ENCODE measurements around the gene PRR7.

The PRR7 gene

GRCh38 chr5:177421062-177421798 lies 25.4 kb upstream of the PRR7 start:
- DNase-seq (ENCODE audit: extremely low read depth in 1 of 2, low read depth in 1 of 2) = no peak

GRCh38 chr5:177423671-177424070 lies 22.9 kb upstream of the PRR7 start:
- no peak for DNase-seq (ENCODE audit: extremely low read depth in 1 of 2, low read depth in 1 of 2)

- DNase-seq (ENCODE audit: extremely low read depth in 1 of 2, low read depth in 1 of 2) = no peak
Measured at GRCh38 chr5:177425196-177425800, 21.3 kb upstream of the PRR7 start.

DNA sequence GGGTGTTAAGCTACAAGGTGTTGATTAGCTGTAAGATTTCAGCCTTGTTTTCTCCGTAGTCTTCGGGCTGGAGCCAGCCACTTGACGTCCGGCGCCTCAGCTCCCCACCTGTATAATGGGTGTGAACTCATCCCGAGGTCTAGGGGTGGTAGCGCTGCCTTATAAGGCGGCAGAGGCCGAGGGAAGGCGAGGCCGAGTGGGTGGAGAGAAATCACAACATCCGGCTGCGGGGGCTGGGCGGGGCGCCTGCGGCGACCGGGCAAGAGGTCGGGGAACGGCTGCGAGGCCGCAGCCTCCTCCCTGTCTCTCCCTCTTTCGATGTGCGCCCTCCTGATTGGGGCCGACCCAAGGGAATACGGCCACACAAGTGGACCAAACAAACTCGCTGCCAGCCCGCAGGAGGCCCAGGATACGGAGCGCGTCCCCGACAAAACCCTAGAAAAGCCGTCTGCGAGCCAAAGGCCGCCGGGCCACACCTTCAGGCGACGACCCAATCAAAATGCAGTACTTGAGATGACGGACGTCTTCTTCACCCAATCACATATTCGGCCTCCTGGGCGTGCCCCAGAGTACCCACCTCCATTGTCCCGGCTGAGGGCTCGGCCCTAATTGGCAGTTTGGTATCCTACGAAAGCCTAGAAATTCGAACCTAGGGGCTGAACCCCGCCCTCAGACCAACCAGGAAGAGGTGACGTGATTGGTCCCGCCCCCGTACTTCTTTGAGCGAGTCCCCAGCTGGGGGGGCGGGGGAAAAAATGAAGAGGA lies 20.6 kb upstream of the PRR7 start:
- DNase-seq (ENCODE audit: extremely low read depth in 1 of 2, low read depth in 1 of 2) = peak; percentile 95 to 100

DNA sequence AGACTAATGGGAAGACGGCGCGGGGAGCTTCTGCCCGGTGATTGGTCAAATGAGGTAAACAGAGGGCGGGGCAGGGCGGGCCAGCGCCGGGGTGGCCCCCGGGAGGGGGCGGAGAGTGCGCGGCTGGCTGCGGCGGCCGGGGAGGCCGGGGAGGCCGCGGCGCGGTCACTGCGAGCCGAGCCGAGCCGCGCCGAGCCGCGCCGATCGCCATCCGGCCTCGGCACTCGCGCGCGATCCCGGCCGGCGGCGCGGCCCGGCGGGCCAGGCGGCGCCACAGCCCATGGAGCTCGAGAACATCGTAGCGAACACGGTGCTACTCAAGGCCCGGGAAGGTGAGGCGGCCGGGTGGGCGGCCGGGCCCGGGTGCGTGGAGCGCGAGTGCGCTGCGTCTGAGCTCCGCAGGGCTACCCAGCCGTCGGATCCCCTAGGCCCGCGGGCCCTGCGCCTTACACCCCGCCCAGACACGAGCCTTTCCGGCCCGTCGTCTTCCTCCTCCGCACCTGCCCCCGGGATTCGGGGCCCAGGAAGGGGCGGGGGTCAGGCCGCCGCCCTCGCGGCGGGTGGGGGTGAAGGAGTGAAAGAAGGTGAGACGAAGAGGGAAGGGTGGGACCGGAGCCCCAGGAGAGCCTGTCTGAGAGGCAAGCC lies 19.9 kb upstream of the PRR7 start, which contains the start of gene GRK6:
TSS of gene GRK6 (plus strand) at position 111 of the 645 bp plus-strand sequence. CDS start at position 281, 170 bp downstream.
- no peak for DNase-seq (ENCODE audit: extremely low read depth in 1 of 2, low read depth in 1 of 2)

GRCh38 chr5:177427211-177427822 lies 19.3 kb upstream of the PRR7 start:
- no peak for DNase-seq (ENCODE audit: extremely low read depth in 1 of 2, low read depth in 1 of 2)

DNA sequence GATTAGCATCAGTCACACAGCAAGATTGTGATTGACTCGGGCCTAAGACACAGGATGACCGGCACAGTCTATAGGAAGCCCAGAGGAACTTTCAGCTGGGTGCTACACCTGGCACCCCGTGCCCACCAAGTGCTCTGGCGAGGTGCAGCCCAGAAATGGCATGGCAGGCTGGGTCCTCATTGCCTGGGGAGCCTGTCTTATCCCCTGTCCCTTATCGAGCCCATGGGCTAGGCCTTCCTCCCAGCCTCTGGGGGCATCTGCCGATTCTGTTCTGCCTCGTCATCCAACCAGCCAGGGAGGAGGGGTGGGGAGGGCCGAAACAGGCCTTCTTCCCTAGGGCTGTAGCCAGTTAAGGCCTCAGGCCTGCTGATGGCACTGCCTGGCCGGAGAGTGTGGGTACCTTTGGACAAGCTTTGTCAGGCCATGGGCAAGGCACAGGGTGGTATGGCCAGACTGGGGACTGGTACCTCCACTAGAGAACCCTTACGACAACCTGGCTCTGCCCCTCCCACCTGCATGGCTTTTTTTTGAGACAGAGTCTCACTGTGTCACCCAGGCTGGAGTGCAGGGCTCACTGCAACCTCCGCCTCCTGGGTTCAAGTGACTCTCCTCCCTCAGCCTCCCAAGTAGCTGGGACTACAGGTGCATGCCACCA lies 18.6 kb upstream of the PRR7 start:
- no peak for DNase-seq (ENCODE audit: extremely low read depth in 1 of 2, low read depth in 1 of 2)

GRCh38 chr5:177428574-177429217 lies 17.9 kb upstream of the PRR7 start:
- no peak for DNase-seq (ENCODE audit: extremely low read depth in 1 of 2, low read depth in 1 of 2)

- DNase-seq (ENCODE audit: extremely low read depth in 1 of 2, low read depth in 1 of 2) = peak; percentile 77 to 95
Measured at GRCh38 chr5:177429248-177430040, 17.2 kb upstream of the PRR7 start.

DNA sequence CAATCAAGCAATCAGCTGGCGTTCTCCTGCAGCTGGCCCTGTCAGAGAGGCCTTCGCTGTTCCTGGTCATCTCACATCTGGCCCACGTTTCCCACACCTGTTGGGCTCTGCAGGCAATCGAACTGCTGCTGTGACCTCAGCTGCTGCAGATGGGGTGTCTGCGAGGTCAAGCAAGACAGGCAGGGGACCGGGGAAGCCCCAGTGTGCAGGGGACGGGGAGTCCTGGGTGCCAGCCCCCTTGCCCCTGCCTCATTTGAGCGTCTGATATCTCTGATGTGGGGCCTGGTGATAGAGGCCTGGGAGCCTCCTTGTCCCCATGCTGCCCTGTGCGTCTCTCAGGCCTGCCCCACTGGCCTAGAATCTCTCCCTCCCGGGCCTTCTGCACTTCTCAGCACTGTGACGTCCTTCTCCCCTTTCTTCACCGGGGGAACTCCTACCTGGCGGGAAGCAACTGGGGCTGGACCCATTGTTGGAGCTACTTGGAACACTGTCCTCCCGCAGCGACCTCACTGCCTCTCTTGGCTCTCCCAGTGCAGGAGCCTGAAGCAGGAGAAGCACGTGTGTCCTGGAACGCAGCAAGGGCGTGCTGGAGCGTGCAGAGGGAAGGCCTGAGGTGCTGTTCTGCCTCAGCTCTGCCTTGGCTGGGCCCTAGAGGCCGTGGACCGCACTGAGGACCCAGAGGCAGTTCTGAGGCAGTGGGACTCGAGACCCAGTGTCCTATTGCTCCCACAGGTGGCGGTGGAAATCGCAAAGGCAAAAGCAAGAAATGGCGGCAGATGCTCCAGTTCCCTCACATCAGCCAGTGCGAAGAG lies 16.3 kb upstream of the PRR7 start:
- no peak for DNase-seq (ENCODE audit: extremely low read depth in 1 of 2, low read depth in 1 of 2)

GRCh38 chr5:177430972-177431316 lies 15.7 kb upstream of the PRR7 start:
- no peak for DNase-seq (ENCODE audit: extremely low read depth in 1 of 2, low read depth in 1 of 2)

DNA sequence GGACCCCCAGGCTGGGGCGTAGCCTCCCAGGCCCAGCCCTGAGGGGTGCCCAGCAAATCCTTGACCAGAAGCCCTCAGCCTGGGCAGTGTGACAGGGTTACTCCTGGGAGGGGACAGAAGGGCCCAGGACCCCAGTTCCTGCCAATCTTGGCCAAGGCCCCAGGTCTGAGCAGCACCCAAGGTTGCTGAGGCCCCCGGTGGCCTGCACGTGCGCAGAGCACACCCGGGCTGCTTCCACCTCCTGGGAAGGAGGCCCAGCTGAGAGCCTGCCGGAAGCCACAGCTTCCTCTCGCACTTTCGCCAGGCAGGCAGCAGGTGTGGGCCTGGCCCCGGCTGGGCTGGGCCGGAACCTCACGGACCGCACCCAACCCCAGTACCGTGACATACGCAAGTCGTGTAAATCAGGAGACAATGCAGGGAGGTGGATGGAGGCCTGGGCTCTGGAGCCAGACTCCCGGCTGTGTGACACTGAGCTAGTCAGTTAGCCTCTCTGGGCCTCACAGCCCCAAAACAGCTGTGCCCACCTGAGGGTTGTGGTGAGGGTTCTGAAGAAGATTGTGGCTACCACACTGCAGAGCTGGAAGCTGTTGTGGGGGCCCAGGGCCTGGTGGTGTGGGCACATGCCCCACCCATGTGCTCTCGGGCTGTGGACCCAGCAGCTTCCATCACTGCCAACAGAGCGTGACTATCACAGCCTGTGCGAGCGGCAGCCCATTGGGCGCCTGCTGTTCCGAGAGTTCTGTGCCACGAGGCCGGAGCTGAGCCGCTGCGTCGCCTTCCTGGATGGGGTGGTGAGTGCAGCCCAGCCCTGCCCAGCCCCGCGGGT lies 15.1 kb upstream of the PRR7 start:
- peak; percentile 73 to 89 for DNase-seq (ENCODE audit: extremely low read depth in 1 of 2, low read depth in 1 of 2)

DNA sequence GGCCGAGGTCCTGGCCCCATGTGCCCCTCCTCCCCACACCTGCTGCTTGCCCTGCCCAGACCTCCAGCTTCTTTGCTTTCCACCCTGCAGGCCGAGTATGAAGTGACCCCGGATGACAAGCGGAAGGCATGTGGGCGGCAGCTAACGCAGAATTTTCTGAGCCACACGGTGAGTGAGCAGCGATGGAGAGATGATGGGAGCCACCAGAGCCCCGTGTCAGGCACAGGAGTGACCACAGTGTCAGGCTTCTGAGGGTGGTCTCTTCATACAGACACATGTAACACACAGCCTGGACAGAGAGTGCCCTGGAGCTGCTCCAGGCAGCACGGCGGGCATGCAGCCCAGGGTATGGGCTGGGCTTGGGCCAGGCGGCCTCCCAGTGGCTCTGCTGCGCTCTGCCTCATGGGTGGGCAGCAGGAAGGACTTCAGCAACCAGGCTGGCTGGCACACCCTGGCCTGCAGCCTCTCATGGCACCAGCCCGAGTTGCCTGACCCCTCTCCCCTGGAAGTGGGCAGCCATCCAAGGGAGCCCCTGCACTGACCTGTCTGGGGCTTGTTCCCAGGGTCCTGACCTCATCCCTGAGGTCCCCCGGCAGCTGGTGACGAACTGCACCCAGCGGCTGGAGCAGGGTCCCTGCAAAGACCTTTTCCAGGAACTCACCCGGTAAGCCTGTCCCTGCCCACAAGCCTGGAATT lies 14.3 kb upstream of the PRR7 start:
- no peak for DNase-seq (ENCODE audit: extremely low read depth in 1 of 2, low read depth in 1 of 2)

- DNase-seq (ENCODE audit: extremely low read depth in 1 of 2, low read depth in 1 of 2) = no peak
Measured at GRCh38 chr5:177432839-177433657, 13.6 kb upstream of the PRR7 start.

GRCh38 chr5:177433658-177434217 lies 12.9 kb upstream of the PRR7 start:
- DNase-seq (ENCODE audit: extremely low read depth in 1 of 2, low read depth in 1 of 2) = no peak

DNA sequence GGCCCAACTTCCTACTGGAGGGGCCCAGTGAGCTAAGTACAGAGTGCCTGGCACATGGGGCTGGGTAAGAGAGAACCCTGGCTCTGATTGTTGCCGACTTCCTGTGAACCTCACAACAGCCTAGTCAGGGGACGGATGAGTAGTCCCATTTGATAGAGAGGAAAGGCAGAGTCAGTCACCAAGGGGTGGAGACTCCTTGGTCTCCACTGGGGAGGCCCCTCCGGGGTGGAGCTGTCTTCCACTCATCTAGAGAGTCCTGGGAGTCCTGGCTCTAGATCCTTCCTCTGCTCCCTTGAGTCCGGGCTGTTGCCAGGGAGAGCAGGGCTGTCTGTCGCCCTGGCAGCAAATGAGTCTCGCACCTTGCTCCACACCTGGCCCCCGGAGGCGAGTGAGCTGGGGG lies 12.2 kb upstream of the PRR7 start:
- no peak for DNase-seq (ENCODE audit: extremely low read depth in 1 of 2, low read depth in 1 of 2)
